ENCODE data around the gene CAMK2A. TPM values are rescaled to one million over a fixed set of nuclear protein-coding genes. Genes with fewer than 3 reads are reported as not detected.

CAMK2A gene
- total and polyA plus RNA-seq, 2 experiments from 2014 or later, result 11.8 to 47.7 TPM

GRCh38 chr5:150302301-150303069 is 12.9 kb upstream of the CAMK2A start, which contains the start of gene ARSI:
Gene ARSI (minus strand): TSS chr5:150302905. CDS start chr5:150302373, 532 bp downstream.
- DNase-seq (ENCODE audit: low read depth in 1 of 2, low spot score in 1 of 2), result peak; percentile 52 to 89
- Histone ChIP-seq H3K9me3 (ENCODE audit: low read depth) (no peaks in the 10 kb centered on the region), H3K4me1 (ENCODE audit: low read depth) (peaks cover 5% of the 10 kb centered on the region), H3K36me3 (no peaks in the 10 kb centered on the region), H3K4me3 (peak within 1 kb of the TSS; percentile 16), H3K27me3 (peaks cover 12% of the 10 kb centered on the region), H3K27ac (no peak within 1 kb of the TSS)
- TF ChIP-seq CTCF (IDR thresholded peaks at IDR 0.05; ENCODE audit: low read depth, low read length), result peak; percentile 30

GRCh38 chr5:150301901-150302300 is 12.3 kb upstream of the CAMK2A start:
- no peaks in the 10 kb centered on the region for H3K36me3 ChIP-seq
- no peak for TF ChIP-seq CTCF (IDR thresholded peaks at IDR 0.05; ENCODE audit: low read depth, low read length)
- H3K27ac ChIP-seq, result no peak overlapping the region
- peak overlapping the region; percentile 16 for H3K4me3 ChIP-seq
- DNase-seq (ENCODE audit: low read depth in 1 of 2, low spot score in 1 of 2), result no peak
- peaks cover 12% of the 10 kb centered on the region for H3K27me3 ChIP-seq
- peaks cover 5% of the 10 kb centered on the region for H3K4me1 ChIP-seq (ENCODE audit: low read depth)
- H3K9me3 ChIP-seq (ENCODE audit: low read depth), result no peaks in the 10 kb centered on the region

- no peak overlapping the region for H3K4me3 ChIP-seq
- H3K4me1 ChIP-seq (ENCODE audit: low read depth), result peaks cover 5% of the 10 kb centered on the region
- H3K9me3 ChIP-seq (ENCODE audit: low read depth), result no peaks in the 10 kb centered on the region
- H3K27ac ChIP-seq, result no peak overlapping the region
- peak in 1 of 2 donors; percentile 67 for DNase-seq (ENCODE audit: low read depth in 1 of 2, low spot score in 1 of 2)
- peaks cover 12% of the 10 kb centered on the region for H3K27me3 ChIP-seq
- H3K36me3 ChIP-seq, result no peaks in the 10 kb centered on the region
- no peak for TF ChIP-seq CTCF (IDR thresholded peaks at IDR 0.05; ENCODE audit: low read depth, low read length)
These were observed 11.6 kb upstream of the CAMK2A start for GRCh38 chr5:150301170-150301505.

GRCh38 chr5:150300496-150301169 is 11.1 kb upstream of the CAMK2A start:
- Histone ChIP-seq H3K9me3 (ENCODE audit: low read depth) (no peaks in the 10 kb centered on the region), H3K4me1 (ENCODE audit: low read depth) (peaks cover 5% of the 10 kb centered on the region), H3K27ac (no peak overlapping the region), H3K36me3 (no peaks in the 10 kb centered on the region), H3K27me3 (peaks cover 12% of the 10 kb centered on the region), H3K4me3 (no peak overlapping the region)
- no peak for TF ChIP-seq CTCF (IDR thresholded peaks at IDR 0.05; ENCODE audit: low read depth, low read length)
- no peak for DNase-seq (ENCODE audit: low read depth in 1 of 2, low spot score in 1 of 2)

- TF ChIP-seq CTCF (IDR thresholded peaks at IDR 0.05; ENCODE audit: low read depth, low read length), result no peak
- Histone ChIP-seq H3K27me3 (peaks cover 12% of the 10 kb centered on the region), H3K9me3 (ENCODE audit: low read depth) (no peaks in the 10 kb centered on the region), H3K4me1 (ENCODE audit: low read depth) (peaks cover 5% of the 10 kb centered on the region), H3K36me3 (no peaks in the 10 kb centered on the region), H3K4me3 (no peak overlapping the region), H3K27ac (no peak overlapping the region)
- DNase-seq (ENCODE audit: low read depth in 1 of 2, low spot score in 1 of 2), result peak in 1 of 2 donors; percentile 50
These were observed 10.2 kb upstream of the CAMK2A start for GRCh38 chr5:150299571-150300327.

Data from cardiac muscle cell (in vitro differentiated cells and primary cell).